Measurements from ENCODE around the gene MFAP3L.

DNA sequence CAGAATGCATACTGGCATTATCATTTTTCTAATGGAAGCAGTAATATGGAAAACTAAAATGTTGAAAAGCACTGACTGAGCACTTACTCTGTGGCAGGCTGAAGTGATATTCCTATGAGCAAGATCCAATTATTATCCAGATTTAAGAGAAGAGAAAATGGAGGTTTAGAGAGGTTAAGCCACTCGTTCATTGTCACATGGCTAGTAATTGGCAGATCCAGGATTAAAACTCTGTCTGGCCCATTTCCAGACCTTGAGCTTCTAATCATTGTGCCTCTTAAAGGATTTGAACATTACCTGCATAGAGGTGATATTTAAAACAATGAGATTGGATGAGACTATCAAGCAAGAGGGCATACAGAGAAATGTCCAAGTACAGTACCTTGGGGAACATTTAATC lies 80.6 kb downstream of the MFAP3L start:
- TF ChIP-seq, protein P1, sequence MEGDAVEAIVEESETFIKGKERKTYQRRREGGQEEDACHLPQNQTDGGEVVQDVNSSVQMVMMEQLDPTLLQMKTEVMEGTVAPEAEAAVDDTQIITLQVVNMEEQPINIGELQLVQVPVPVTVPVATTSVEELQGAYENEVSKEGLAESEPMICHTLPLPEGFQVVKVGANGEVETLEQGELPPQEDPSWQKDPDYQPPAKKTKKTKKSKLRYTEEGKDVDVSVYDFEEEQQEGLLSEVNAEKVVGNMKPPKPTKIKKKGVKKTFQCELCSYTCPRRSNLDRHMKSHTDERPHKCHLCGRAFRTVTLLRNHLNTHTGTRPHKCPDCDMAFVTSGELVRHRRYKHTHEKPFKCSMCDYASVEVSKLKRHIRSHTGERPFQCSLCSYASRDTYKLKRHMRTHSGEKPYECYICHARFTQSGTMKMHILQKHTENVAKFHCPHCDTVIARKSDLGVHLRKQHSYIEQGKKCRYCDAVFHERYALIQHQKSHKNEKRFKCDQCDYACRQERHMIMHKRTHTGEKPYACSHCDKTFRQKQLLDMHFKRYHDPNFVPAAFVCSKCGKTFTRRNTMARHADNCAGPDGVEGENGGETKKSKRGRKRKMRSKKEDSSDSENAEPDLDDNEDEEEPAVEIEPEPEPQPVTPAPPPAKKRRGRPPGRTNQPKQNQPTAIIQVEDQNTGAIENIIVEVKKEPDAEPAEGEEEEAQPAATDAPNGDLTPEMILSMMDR (IDR thresholded peaks at IDR 0.05; ENCODE audit: low read depth, low read length) = no peak
- TF ChIP-seq POLR2A (IDR thresholded peaks at IDR 0.05; ENCODE audit: extremely low read depth, insufficient read length) (no peak), MYC (IDR thresholded peaks at IDR 0.05; ENCODE audit: low read depth, low read length) (no peak)
- TF ChIP-seq, protein P2, sequence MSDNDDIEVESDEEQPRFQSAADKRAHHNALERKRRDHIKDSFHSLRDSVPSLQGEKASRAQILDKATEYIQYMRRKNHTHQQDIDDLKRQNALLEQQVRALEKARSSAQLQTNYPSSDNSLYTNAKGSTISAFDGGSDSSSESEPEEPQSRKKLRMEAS (IDR thresholded peaks at IDR 0.05; ENCODE audit: low read depth, low read length) = no peak

Data from NB4 (cell line).